ENCODE data around the gene TMEM131.

DNA sequence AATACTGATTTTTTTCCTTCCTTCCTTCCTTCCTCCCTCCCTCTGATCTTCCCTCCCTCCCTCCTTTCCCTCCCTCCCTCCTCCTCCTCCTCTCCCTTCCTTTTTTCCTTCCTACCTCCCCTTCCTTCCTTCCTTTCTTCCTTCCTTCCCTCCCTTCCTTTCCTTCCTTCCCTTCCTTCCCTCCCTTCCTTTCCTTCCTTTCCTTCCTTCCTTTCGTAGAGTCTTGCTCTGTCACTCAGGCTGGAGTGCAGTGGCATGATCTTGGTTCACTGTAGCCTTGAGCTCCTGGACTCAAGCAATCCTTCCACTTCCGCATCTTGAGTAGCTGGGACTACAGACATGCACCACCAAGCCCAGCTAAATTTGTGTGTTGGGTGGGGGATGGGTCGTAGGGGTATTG lies 8.9 kb upstream of the TMEM131 start:
- TF ChIP-seq CTCF (IDR thresholded peaks at IDR 0.05): no peak
- no peak for TF ChIP-seq POLR2A (IDR thresholded peaks at IDR 0.05)
